ENCODE results near the gene KTN1. TPM values are rescaled to one million over a fixed set of nuclear protein-coding genes. Genes with fewer than 3 reads are reported as not detected.

KTN1 gene
- total RNA-seq, 2 donors from 2014 or later: 149 to 264 TPM

- no peak overlapping the region for H3K4me3 ChIP-seq
- no peaks in the 10 kb centered on the region for H3K9me3 ChIP-seq
- H3K36me3 ChIP-seq: no peaks in the 10 kb centered on the region
- no peak for DNase-seq
- intact Hi-C loops (cut with DNase I): loop anchor here (5.0 kb wide), 2 partner anchors 631 to 766 kb away; no protein-coding TSS in a partner anchor
- H3K27me3 ChIP-seq: no peaks in the 10 kb centered on the region
- H3K9ac ChIP-seq (ENCODE audit: low read depth in 2 of 2, low read length in 2 of 2): no peak overlapping the region
- no peak for TF ChIP-seq CTCF (IDR thresholded peaks at IDR 0.05)
- H3K4me1 ChIP-seq: no peaks in the 10 kb centered on the region
- H3K27ac ChIP-seq: no peak overlapping the region
Observed at GRCh38 chr14:55706365-55706684, 126.3 kb downstream of the KTN1 start.

GRCh38 chr14:55706893-55707292 is 126.9 kb downstream of the KTN1 start:
- Histone ChIP-seq H3K9me3 (no peaks in the 10 kb centered on the region), H3K9ac (ENCODE audit: low read depth in 2 of 2, low read length in 2 of 2) (no peak overlapping the region), H3K27me3 (no peaks in the 10 kb centered on the region), H3K36me3 (no peaks in the 10 kb centered on the region), H3K4me1 (no peaks in the 10 kb centered on the region), H3K27ac (no peak overlapping the region), H3K4me3 (no peak overlapping the region)
- intact Hi-C loops (cut with DNase I): loop anchor here (5.0 kb wide), 2 partner anchors 630 to 765 kb away; no protein-coding TSS in a partner anchor
- TF ChIP-seq CTCF (IDR thresholded peaks at IDR 0.05): no peak
- DNase-seq: no peak

GRCh38 chr14:55707365-55707804 is 127.4 kb downstream of the KTN1 start:
- Histone ChIP-seq H3K36me3 (no peaks in the 10 kb centered on the region), H3K9ac (ENCODE audit: low read depth in 2 of 2, low read length in 2 of 2) (no peak overlapping the region), H3K27ac (no peak overlapping the region), H3K4me3 (no peak overlapping the region), H3K9me3 (no peaks in the 10 kb centered on the region), H3K4me1 (no peaks in the 10 kb centered on the region), H3K27me3 (no peaks in the 10 kb centered on the region)
- TF ChIP-seq CTCF (IDR thresholded peaks at IDR 0.05): peak; percentile 68
- no peak for DNase-seq
- intact Hi-C loops (cut with DNase I): loop anchor here (5.0 kb wide), 2 partner anchors 630 to 765 kb away; no protein-coding TSS in a partner anchor

GRCh38 chr14:55710506-55711041 is 130.6 kb downstream of the KTN1 start:
- Histone ChIP-seq H3K27ac (no peak overlapping the region), H3K4me1 (no peaks in the 10 kb centered on the region)

GRCh38 chr14:55711175-55711811 is 131.3 kb downstream of the KTN1 start:
- no peak overlapping the region for H3K9ac ChIP-seq (ENCODE audit: low read depth in 2 of 2, low read length in 2 of 2)
- no peaks in the 10 kb centered on the region for H3K4me1 ChIP-seq
- no peak for DNase-seq
- H3K9me3 ChIP-seq: no peaks in the 10 kb centered on the region
- H3K27ac ChIP-seq: no peak overlapping the region
- no peaks in the 10 kb centered on the region for H3K36me3 ChIP-seq
- TF ChIP-seq CTCF (IDR thresholded peaks at IDR 0.05): no peak
- H3K27me3 ChIP-seq: no peaks in the 10 kb centered on the region
- no peak overlapping the region for H3K4me3 ChIP-seq
- intact Hi-C loops (cut with DNase I): no loop called here

More at GRCh38 chr14:55710506-55711041, 130.6 kb downstream of the KTN1 start:
- Histone ChIP-seq H3K36me3 (no peaks in the 10 kb centered on the region), H3K27me3 (no peaks in the 10 kb centered on the region), H3K9me3 (no peaks in the 10 kb centered on the region), H3K9ac (ENCODE audit: low read depth in 2 of 2, low read length in 2 of 2) (no peak overlapping the region), H3K4me3 (no peak overlapping the region)
- TF ChIP-seq CTCF (IDR thresholded peaks at IDR 0.05): no peak
- DNase-seq: no peak
- intact Hi-C loops (cut with DNase I): no loop called here

Data from colonic mucosa (tissue), 4 donors.